GM18870 (cell line): ENCODE results near the gene VSX2.

Experiments
- ATAC-seq: cut with Tn5 transposase; IDR thresholded peaks from one replicate; pipeline ENCODE4 v1.9.1; 2021; ENCODE audit warnings: moderate library complexity; ENCODE audit not compliant: unreplicated experiment

The VSX2 gene

DNA sequence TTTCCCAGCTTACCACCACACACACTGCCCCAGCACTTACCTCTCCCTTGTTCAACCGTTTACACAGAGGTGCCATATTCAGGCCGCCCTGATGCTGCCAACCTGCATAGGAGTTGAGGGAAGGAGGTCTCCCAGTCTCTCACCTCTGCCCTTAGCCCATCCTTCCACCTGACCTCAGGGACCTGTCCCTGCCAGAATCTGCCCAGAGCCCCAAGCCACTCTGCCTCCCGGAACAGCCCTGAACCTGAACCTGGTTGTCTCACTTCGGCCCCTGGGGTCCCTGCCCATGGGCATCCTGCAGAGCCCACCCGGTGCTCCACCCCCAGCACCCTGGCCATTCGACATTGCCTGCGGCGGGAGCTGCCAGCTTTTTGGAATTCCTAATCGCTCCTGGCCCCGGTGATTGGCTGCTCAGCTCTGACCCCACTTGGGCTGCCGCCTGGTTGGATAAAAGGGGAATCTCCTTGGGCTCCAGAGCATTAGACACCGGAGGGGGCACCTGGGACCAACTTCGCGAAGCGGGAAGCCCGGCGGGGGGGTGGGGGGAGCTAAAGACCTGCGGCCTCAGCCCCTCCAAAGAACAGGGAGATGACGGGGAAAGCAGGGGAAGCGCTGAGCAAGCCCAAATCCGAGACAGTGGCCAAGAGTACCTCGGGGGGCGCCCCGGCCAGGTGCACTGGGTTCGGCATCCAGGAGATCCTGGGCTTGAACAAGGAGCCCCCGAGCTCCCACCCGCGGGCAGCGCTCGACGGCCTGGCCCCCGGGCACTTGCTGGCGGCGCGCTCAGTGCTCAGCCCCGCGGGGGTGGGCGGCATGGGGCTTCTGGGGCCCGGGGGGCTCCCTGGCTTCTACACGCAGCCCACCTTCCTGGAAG is at the start of gene VSX2:
Gene VSX2 (plus strand): TSS at position 476 of the 874 bp plus-strand sequence. CDS start 113 bp downstream, at position 589.
- no peak for ATAC-seq

GRCh38 chr14:74190927-74191575 is 48.2 kb upstream of the VSX2 start:
- no peak for ATAC-seq

DNA sequence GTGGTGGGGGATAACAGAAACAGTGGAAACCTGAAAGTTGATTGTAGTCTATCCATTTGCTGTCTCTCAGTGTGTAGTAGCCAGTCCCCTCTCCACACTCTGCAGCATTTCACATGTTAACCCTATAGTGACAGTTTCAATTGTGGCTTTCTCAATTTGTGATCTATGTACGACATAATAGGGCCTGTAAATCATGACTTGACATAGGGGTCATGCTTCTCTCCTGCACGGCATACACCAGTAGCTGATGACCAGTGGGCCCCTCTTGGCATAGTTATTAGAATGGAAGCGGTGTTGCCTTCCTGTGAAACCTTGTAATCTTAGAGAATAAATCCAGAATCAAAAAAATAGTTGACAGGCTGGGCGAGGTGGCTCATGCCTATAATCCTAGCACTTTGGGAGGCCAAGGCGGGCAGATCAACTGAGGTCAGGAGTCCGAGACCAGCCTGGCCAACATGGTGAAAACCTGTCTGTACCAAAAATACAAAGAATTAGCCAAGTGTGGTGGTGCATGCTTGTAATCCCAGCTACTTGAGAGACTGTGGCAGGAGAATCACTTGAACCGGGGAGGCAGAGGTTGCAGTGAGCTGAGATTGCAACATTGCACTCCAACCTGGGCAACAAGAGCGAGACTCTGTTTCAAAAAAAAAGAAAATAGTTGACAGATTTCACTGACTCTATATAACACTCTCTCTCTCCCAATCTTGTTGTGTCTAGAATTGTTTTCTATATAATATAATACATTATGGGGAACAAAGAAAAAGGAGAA is 44.6 kb upstream of the VSX2 start:
- ATAC-seq, result no peak

GRCh38 chr14:74195623-74196022 is 43.6 kb upstream of the VSX2 start:
- no peak for ATAC-seq

- no peak for ATAC-seq
Measured at GRCh38 chr14:74198441-74199234, 40.6 kb upstream of the VSX2 start.

- ATAC-seq, result no peak
Measured at GRCh38 chr14:74202113-74202512, 37.1 kb upstream of the VSX2 start.

- no peak for ATAC-seq
Measured at GRCh38 chr14:74203639-74204038, 35.6 kb upstream of the VSX2 start.

DNA sequence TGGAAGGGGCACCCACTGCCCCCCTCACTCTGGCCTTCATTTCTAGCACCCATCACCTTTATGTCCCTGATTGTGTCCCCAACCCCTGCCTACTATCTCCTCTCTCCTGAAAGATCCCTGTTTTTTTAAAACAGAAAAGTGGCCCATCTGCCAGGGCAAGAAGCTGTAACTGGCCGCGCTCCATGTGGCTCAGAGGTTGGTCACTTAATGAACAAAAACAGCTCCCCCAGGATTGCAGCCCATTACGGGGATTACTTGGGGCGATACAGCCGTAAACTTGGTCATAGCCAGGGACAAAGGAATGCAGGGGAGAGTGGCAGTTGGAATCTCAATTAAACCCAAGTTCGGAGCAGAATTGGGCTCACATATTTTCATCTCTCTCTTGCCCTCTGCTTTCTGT is 34.8 kb upstream of the VSX2 start:
- no peak for ATAC-seq

DNA sequence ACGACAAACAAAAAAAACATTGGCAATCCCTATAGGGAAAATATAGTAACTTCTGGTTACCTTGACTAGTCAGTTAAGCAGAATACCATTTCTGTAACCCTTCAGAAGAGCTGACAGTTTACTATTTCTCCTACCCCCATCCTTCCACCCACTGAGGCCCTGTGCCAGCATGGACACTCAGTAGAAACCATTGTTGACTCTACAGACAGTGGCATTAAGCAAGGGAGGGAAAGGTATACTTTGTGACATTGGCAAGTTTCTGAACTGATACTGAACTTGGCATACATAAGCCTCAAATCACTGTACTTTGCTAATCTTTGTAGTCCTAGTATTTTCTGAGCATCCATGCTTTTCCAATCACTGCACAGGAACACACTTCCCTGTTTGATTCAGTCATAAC is 33.4 kb upstream of the VSX2 start:
- no peak for ATAC-seq

DNA sequence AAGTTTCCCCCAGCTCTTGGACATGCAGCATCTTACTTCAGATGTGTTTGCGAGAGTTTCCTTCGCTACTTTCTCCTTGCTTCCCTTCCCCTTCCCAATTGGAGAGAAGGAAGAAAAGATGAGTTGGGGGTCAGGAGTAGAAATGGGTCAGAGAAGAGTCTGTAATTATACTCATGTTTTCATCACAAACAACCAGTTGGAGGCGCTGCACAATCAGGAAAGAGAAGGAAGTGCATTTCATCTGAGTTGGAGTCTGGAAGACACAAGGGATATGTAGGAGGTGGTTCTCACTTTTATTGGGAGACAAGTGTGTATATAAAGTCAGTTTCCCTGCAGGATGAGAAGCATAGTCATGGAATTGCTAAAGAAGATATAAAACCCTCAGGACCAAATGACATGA is 31.3 kb upstream of the VSX2 start:
- no peak for ATAC-seq

DNA sequence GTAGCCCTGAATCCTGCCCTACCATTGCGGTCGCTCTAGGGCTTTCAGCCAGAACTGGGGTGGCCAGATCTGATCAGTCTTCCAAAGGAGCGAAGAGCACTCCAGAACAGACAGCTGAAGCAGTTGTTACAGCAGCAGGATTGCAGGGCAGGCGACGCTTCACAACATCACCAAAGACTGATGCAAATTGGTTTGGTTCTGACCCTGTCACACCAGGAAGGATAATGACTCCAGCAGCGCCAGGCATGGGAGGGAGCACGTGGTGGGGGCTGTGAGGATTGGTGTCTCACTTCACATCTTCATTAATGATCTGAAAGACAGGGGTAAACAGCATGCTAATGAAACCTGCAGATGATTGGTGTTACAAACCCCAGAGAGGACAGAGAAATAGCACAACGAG is 30.6 kb upstream of the VSX2 start:
- no peak for ATAC-seq

GRCh38 chr14:74211945-74212580 is 27.2 kb upstream of the VSX2 start:
- ATAC-seq, result no peak

- ATAC-seq, result no peak
Measured at GRCh38 chr14:74213907-74214803, 25.1 kb upstream of the VSX2 start.

GRCh38 chr14:74216671-74217070 is 22.6 kb upstream of the VSX2 start:
- ATAC-seq, result no peak

- no peak for ATAC-seq
Measured at GRCh38 chr14:74217672-74218448, 21.4 kb upstream of the VSX2 start.

- ATAC-seq, result no peak
Measured at GRCh38 chr14:74218462-74218861, 20.8 kb upstream of the VSX2 start.

DNA sequence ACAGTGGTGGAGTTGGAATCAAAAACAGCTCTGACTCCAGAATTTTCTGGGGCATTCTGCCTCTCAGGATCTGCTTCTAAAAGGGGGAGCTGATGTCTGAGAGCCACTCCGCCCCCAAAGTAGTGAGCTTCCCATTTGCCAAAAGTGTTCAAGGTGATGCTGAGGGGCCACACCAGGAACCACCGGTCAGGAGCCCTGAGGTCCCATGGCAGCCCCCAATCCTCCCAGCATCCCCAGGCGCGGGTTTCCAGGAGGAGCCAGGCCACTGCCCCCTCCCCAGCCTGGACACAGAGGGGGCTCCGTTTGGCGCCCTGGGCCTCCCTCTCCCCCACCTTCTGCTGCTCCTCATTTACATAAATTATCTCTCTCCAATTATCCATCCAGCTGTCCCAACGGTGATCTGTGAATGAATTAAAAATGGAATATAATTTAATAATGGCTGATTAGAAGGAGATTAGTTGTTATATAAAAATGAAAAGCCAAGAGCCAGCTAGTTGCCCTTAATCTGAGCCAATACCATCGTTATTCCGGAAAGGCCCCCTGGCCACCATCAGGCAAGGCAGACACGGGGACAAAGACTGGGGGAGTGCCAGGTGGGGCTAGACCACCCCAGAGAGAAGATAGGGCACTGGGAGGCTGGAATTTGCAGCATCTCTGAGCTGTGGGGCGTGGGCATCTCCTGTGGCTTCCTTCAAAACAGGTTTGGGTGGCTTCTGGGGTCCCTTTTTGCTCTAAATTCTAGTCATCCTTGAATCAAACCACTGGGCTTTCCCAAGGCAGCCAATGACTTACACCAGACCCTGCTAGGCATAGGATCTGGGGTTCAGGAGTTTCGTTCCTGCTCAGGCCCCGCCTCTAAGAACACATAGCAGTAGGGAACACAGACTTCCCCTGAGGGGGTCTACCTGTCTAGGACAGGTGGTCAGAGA is 19.7 kb upstream of the VSX2 start:
- no peak for ATAC-seq

DNA sequence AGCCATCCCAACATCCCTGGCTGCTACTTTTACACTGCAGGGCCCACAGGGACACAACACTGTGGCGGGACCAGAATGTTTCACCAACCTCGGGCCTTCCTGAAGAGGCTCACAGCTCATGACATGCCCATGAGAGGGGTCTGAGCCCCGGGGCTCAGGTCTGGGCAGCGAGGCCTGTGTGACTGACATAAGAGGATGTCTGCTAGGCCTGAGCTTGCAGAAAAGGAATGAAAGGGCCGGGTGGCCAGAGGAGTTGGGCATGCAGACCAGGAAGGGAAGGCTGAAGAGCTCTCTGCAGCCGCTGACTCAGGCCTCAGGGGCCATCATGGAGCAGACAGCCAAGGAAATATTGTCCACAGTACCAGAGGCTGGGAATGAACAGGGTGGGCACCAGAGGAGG is 18.3 kb upstream of the VSX2 start:
- ATAC-seq, result no peak
